GM19324 (cell line): Measurements from ENCODE around the gene BCL6B.
"Not testable (repeated sequence)": the region's sequence is repeated elsewhere in the genome, so short reads cannot be mapped to it uniquely, and the experiment has no call there.

ENCODE experiments used
- ATAC-seq: cut with Tn5 transposase; IDR thresholded peaks from one replicate; pipeline ENCODE4 v1.9.1; 2021; ENCODE audit warnings: mild to moderate bottlenecking, moderate library complexity; ENCODE audit not compliant: unreplicated experiment, low FRiP score

BCL6B gene

GRCh38 chr17:7025245-7025644 is 2.4 kb downstream of the BCL6B start:
- no peak for ATAC-seq

GRCh38 chr17:7026471-7027115 is 3.7 kb downstream of the BCL6B start:
- ATAC-seq, result no peak

GRCh38 chr17:7027335-7027734 is 4.5 kb downstream of the BCL6B start:
- no peak for ATAC-seq

GRCh38 chr17:7029096-7029495 is 6.2 kb downstream of the BCL6B start:
- no peak for ATAC-seq

- ATAC-seq, result no peak
Measured at GRCh38 chr17:7029659-7030058, 6.8 kb downstream of the BCL6B start.

- ATAC-seq, result peak; percentile 9
Measured at GRCh38 chr17:7034955-7035590, 12.2 kb downstream of the BCL6B start.

GRCh38 chr17:7035591-7036368 is 12.9 kb downstream of the BCL6B start, which contains the start of gene SLC16A13:
Gene SLC16A13 (plus strand): TSS chr17:7036015. CDS start chr17:7036383, 368 bp downstream.
- ATAC-seq, result peak; percentile 93

GRCh38 chr17:7038025-7038862 is 15.4 kb downstream of the BCL6B start:
- no peak for ATAC-seq

GRCh38 chr17:7039832-7040231 is 17.0 kb downstream of the BCL6B start:
- no peak for ATAC-seq

GRCh38 chr17:7041607-7042500 is 19.0 kb downstream of the BCL6B start:
- ATAC-seq, result no peak

GRCh38 chr17:7042501-7043181 is 19.8 kb downstream of the BCL6B start:
- no peak for ATAC-seq

- no peak for ATAC-seq
Measured at GRCh38 chr17:7043182-7043496, 20.3 kb downstream of the BCL6B start.

- no peak for ATAC-seq
Measured at GRCh38 chr17:7043497-7044198, 20.8 kb downstream of the BCL6B start, which contains the start of gene SLC16A11. Gene SLC16A11 (minus strand): TSS chr17:7044092. CDS start chr17:7043513, 579 bp downstream.

- no peak for ATAC-seq
Measured at GRCh38 chr17:7045492-7046126, 22.8 kb downstream of the BCL6B start.

- no peak for ATAC-seq
Measured at GRCh38 chr17:7046127-7046724, 23.4 kb downstream of the BCL6B start.

GRCh38 chr17:7046725-7047397 is 24.0 kb downstream of the BCL6B start:
- ATAC-seq, result not testable (repeated sequence)

GRCh38 chr17:7047566-7047965 is 24.7 kb downstream of the BCL6B start:
- ATAC-seq, result no peak
